ENCODE measurements around the gene PERM1.
"Not testable (repeated sequence)": the region's sequence is repeated elsewhere in the genome, so short reads cannot be mapped to it uniquely, and the experiment has no call there.

PERM1 gene

DNA sequence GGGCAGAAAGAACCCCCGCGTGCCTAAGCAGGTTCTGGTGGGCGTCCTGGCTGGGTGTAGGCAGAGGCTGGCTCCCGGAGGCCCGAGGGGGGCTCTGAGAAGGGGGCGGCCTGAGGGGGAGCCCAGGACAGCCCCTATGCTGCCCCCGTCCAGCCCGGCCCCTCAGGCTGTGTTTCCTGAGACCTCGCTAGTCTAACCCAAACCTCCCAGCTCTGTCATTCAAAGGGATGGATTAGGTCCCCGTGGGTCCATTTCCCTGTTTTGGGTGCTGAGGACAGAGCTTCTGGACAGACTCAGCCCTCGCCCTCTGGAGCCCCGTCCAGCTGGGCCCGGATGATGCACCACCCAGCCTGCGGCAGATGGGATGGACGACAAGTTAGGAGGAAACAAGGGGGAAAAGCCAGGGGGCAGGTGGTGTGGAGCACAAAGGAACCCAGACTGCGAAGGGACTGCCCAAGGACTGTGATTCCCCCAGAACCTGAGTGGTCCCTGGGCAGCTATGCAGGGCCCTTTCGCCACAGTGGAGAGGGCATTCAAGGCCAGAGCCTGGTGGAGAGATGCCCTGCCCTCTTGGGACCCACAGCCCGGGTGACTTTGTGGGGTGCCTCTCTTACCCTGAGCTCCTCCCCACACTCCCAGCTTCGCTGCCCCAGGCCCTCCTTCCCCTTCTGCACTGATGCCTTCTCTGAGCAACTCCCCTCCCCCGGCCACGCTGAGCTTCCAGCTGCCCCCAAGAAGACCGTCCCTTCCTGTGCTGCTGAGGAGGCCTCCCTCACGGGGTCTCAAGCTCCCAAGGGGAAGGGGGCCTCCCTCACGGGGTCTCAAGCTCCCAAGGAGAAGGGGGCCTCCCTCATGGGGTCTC, 15.2 kb upstream of the PERM1 start:
- no peak for DNase-seq

GRCh38 chr1:995665-996633, 14.1 kb upstream of the PERM1 start:
- DNase-seq, result no peak

DNA sequence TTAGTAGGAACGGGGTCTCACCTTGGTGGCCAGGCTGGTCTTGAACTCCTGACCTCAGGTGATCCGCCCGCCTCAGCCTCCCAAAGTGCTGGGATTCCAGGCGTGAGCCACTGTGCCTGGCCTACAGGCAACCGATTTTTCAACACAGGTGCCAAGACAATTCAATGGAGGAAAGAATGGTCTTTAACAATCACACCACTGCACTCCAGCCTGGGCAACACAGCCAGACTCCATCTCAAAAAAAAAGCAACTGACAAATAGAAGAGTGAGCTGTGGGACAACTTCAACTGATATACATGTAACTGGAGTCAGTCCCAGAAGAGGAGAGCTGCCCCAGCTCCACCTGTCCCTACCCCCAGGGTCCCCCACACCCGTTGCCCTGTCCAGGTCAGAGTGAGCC, 12.7 kb upstream of the PERM1 start:
- not testable (repeated sequence) for DNase-seq

DNA sequence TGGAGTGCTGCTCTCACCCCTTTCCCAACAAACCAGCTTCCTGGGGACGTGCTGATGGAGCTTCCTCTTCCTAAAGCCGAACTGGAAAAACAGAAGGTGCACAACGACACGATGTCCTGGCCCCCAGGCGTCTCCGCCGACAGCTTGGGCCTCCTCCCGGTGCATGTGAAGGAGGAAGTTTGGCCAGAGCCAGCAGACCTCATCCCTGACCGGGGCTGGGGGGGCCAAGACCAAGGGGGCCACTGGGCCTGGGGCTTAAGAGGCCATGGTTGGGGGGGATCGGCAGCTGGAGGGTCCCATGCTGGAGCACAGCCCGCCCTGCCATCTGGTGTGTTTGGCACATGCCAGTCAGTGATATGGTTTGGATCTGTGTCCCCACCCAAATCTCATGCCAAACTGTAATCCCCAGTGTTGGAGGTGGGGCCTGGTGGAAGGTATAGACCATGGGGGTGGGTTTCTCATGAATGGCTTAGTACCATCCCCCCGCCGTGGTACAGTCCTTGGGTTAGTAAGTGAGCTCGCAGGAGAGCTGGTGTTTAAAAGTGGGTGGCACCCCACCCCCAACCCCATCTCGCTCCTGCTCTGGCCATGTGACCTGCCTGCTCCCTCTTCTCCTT, 11.6 kb upstream of the PERM1 start:
- DNase-seq, result no peak

DNA sequence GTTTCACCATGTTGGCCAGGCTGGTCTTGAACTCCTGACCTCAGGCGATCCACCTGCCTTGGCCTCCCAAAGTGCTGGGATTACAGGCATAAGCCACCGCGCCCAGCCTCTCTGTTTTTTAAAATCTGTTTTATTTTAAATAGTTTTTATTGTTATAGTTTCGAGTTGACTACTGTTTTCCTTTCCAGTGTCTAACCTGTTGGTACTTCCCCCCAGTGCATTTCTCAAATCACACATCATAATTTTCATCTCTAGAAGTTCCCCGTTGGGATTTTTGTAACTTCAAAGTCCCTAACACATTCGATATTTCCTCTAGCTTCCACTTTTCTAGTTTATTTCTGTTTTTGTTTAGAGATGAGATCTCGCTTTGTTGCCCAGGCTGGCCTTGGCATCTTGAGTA, 10.5 kb upstream of the PERM1 start:
- DNase-seq, result no peak

DNA sequence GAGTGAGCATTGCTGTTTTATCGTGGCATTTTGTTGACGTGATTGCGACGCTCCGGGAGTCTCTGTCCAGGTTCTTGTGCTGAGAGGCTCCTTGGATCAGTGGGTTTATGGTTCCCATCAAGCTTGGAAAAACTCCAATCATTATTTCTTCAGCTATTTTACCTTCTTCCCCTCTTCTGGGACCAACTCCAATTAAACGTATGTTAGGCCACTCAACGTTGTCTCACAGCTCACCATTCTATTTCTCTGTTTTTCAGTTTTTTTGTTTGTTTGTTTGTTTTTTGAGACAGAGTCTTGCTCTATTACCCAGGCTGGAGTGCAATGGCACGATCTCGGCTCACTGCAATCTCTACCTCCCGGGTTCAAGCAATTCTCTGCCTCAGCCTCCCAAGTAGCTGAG, 10.0 kb upstream of the PERM1 start:
- DNase-seq, result no peak

- DNase-seq, result not testable (repeated sequence)
Measured at GRCh38 chr1:991275-991674, 9.4 kb upstream of the PERM1 start.

- DNase-seq, result not testable (repeated sequence)
Measured at GRCh38 chr1:988061-988460, 6.2 kb upstream of the PERM1 start.

DNA sequence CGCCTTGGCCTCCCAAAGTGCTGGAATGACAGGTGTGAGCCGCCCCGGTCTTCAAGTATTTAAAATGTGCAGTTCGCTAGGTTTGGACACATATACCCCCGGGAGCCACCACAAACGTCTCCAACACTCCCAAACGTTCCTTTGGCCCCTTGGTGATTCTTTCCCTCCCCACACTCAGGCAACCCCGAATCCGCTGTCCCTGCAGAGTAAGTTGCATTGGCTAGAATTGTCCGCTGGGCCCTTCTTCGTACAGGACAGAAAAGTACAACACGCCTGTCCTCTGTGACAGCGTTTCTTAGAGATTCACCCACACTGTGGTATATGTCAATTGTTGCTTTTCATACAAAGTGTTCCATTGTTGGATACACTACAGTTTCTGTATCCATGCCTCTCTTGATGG, 3.2 kb upstream of the PERM1 start:
- no peak for DNase-seq

GRCh38 chr1:984476-984814, 2.6 kb upstream of the PERM1 start:
- DNase-seq, result no peak

- no peak for DNase-seq
Measured at GRCh38 chr1:983798-984475, 2.0 kb upstream of the PERM1 start.

- no peak for DNase-seq
Measured at GRCh38 chr1:982765-983436, 1.0 kb upstream of the PERM1 start.

DNA sequence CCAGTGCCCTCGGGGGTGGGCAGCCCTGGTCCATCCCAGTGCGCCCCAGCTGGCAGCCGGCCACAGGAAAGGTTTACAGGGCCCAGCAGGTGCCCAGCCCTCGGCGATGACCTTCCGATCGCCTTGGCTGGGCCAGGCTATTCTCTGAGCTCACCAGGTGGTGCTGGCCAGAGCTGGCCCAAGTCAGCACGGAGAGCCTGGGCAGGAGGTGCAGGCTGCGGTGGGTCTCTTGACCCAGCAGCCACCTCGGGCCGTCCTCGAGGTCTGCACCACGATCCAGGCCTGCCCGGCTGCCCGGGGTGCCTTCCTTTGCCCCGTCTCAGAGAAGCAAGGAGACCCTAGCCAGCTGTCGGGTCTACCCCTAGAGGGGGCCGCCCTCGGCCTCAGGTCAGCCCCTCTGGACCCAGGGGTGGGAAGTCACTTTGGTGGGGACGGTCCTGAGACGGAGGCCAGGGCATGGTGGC, 370 bp downstream of the PERM1 start:
- no peak for DNase-seq

DNA sequence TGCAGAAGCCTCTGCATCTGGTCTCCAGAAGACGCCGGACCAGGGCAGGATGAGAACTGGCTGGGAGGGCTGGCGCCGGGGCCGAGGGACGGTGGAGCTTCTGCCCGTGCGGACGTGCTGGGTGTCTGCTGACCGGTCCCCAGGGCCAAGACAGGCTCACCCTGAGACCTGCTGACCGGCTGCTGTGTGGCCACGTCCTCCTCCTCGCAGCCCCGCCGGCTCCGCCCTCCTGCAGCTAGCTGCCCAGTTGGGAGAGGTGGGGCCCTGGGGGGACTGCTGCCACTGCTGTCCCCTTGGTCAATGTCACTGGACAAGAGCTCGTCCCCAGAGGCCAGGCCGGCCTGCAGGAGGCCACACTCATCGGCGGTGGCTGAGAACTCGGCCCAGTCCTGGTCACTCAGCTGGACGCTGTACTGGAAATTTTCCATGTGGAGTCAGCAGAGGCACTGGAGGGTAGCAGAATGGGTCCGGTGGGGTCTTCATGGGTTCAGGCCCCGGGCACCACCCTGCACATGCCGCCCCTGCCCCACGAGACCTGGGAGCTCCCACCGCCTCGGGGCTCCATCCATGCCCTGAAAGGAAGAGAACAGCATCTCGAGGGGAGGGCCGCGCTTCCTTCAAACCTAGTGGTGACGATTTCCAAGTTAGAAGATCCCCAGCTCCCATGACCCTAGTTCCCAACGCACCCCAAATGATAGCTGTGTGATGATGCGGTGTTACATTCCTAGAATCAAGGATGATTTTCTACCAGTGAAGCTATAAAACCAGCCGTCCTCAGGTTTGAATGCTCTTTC, 1.1 kb downstream of the PERM1 start:
- DNase-seq, result no peak

DNA sequence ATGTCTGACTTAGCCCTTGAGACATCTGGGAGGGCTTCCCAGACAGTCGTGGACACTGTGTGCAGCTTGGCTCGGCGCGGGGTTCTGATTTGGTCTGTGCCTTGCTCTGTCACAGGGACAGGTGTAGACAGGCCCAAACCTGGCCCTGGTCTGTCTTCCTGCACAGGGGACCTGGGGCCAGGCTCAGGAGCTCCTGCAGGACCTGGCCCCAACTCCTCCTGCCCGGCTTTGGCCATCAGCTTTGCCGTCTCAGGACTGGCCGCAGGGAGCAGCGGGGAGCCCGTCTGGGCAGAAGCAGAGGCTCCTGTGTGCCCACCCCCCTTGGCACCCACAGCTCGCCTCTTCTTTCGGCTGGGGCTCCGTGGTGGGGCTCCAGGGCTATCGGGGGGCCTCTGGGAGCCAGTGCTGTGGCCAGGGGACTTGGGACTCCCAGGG, 1.7 kb downstream of the PERM1 start:
- no peak for DNase-seq

DNA sequence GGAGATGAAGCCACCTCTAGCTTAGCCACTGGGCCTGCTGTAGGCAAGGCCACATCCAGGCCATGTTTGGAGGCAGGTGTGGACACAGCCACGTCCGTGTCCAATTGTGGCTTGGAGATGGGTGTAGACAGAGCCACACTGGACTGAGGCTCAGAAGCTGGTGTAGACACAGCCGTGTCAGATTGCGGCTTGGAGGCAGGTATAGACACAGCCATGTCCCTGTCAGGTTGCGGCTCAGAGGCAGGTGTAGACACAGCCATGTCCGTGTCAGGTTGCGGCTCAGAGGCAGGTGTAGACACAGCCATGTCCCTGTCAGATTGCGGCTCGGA, 2.2 kb downstream of the PERM1 start:
- DNase-seq, result no peak

DNA sequence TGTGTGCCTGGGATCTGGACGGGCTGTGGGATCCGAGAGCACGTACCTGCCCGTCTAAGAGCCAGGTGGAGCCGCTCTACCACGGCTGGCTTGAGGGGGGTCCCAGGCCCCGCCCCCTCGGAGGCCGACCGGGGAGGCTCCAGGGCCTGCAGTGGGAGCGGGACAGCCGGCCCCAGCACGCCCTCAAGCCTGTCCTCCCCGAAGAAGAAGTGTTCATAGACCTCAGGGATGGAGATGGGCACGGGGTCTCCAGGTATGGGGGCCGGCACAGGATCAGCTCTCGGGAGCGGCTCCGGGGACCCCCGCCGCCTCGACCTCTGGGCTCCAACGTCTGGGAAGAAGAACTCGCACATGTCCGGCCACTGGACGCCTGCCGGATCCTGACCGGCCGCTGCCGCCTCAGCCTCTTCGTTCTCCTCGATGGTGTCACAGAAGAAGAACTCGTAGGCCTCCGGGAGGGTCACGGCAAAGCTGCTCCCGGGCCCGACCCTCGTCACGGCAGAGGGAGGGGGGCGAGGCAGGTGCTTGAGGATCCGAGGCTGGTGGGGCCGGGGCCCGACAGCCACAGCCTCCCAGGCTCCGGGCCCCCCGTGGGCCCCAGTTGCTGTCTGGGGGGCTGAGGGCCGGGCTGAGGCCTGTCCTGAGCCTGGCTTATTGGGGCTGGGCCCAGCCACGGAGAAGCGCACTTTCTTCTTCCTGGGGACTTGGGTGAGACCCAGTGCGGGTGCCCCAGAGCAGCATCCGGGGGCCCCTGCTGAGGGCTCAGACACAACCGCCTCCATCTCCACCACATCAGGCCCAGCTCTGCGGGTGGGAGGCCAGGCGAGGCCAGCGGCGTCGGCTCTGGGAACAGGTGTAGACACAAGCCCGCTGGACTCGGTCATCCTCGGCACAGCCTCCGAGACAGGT, 2.8 kb downstream of the PERM1 start:
- no peak for DNase-seq

DNA sequence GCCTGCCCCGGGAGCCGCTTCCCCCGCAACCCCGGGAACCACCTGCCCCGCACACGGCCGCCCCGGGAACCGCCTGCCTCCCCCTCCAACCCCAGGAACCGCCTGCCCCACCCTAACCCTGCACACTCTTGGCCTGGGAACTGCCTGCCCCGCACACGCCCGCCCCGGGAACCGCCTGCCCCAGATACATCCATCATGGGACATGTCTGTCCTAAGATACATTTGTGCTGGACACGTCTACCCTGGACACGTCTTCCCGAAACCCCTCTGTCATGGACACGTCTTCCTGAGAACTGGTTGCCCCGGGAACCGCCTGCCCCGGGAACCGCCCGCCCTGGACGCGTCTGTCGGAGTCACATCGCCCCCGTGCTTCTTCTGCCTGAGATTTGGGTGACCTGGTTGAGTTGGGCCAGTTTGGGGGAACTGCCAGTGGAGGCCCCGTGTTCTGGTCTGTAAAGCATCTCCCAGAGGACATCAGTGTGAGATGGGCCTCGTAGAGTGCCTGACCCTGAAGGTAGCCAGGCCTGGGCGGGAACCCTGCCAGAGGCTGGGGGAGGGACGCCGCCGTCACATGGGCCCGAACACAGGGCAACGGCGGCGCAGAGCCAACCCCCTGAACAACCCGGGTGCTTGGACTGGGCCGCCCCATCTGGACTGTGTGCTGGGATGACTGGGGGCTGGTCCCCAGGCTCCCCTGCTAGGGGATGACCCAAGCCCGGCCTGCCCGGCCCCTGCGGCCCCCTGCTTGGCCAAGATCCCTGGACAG, 3.6 kb downstream of the PERM1 start:
- DNase-seq, result no peak

DNA sequence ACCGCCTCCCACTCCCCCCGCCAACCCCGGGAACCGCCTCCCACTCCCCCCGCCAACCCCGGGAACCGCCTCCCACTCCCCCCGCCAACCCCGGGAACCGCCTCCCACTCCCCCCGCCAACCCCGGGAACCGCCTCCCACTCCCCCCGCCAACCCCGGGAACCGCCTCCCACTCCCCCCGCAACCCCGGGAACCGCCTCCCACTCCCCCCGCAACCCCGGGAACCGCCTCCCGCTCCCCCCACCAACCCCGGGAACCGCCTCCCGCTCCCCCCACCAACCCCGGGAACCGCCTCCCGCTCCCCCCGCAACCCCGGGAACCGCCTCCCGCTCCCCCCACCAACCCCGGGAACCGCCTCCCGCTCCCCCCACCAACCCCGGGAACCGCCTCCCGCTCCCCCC, 5.1 kb downstream of the PERM1 start:
- DNase-seq, result not testable (repeated sequence)
